Activated naive CD8-positive, alpha-beta T cell treated with anti-CD3 and anti-CD28 coated beads, Interleukin-2, amount 10 ng/mL, durations not matched to agents 7 days and 5 days (primary cell): ENCODE results near the gene PSRC1. TPM values are rescaled to one million over a fixed set of nuclear protein-coding genes. Genes with fewer than 3 reads are reported as not detected.
"Not testable (repeated sequence)": the region's sequence is repeated elsewhere in the genome, so short reads cannot be mapped to it uniquely, and the experiment has no call there.

Experiments
- ATAC-seq: fragments of 150-1000 bp; cut with Tn5 transposase; one replicate; pipeline ENCODE4 v1.10.0; 2021; ENCODE audit warnings: low read depth, moderate library complexity
- POLR2A ChIA-PET: fragments of 350-600 bp; sonication (Branson Sonifier 250); formaldehyde crosslinking; loops from one replicate; lab custom pipeline; 2021; ENCODE audit warnings: antibody characterized with exemption; lab: Charles Lee
- DNase-seq: peaks from one replicate; pipeline ENCODE4 v3.0.0; 2021
- H3K27ac Mint-ChIP-seq: one replicate; pipeline ENCODE4 v1.8.0; 2022; ENCODE audit warnings: mild to moderate bottlenecking, mixed read lengths
- H3K27me3 Mint-ChIP-seq: one replicate; pipeline ENCODE4 v1.8.0; 2022; ENCODE audit warnings: mild to moderate bottlenecking, moderate library complexity, mixed read lengths
- H3K36me3 Mint-ChIP-seq: one replicate; pipeline ENCODE4 v1.8.0; 2021; ENCODE audit warnings: mild to moderate bottlenecking, mixed read lengths
- H3K4me1 Mint-ChIP-seq: one replicate; pipeline ENCODE4 v1.8.0; 2021; ENCODE audit warnings: mixed read lengths
- H3K4me3 Mint-ChIP-seq: one replicate; pipeline ENCODE4 v1.8.0; 2022; ENCODE audit warnings: mild to moderate bottlenecking, moderate library complexity, mixed read lengths
- H3K9me3 Mint-ChIP-seq: one replicate; pipeline ENCODE4 v1.8.0; 2021; ENCODE audit warnings: mixed read lengths
- total RNA-seq, 2 experiments: library from RNA; stranded (reverse); gene quantifications; one replicate each; pipeline ENCODE4 v1.2.3, GENCODE V29; 2021

PSRC1 gene
- total RNA-seq, 2 experiments from 2014 or later: 27.9 to 30.5 TPM

- POLR2A ChIA-PET: interaction anchor here (0.7 kb wide), 1 partner anchor 32 kb away, joined by 3 read pairs; no protein-coding TSS in a partner anchor
- not testable (repeated sequence) for H3K36me3 Mint-ChIP-seq, DNase-seq, ATAC-seq, H3K4me3 Mint-ChIP-seq, H3K9me3 Mint-ChIP-seq, H3K27me3 Mint-ChIP-seq, H3K27ac Mint-ChIP-seq
- peaks cover 14% of the 10 kb centered on the region for H3K4me1 Mint-ChIP-seq
Observed at GRCh38 chr1:109286762-109287161, 3.8 kb upstream of the PSRC1 start.

- Mint-ChIP-seq H3K9me3 (no peaks in the 10 kb centered on the region), H3K36me3 (peaks cover 12% of the 10 kb centered on the region), H3K4me1 (peaks cover 20% of the 10 kb centered on the region), H3K4me3 (peak overlapping the region; percentile 100), H3K27me3 (peaks cover 10% of the 10 kb centered on the region), H3K27ac (peak overlapping the region; percentile 96)
- POLR2A ChIA-PET: interaction anchor here (0.8 to 2.4 kb wide), 7 partner anchors 12 to 248 kb away, joined by 3 to 22 read pairs (median 6); partner anchors contain the start of genes PSMA5, SARS1 and SORT1
- no peak for ATAC-seq
- DNase-seq: no peak
Observed at GRCh38 chr1:109283748-109284600, 1.0 kb upstream of the PSRC1 start.

- Mint-ChIP-seq H3K27me3 (peaks cover 2% of the 10 kb centered on the region), H3K4me1 (peaks cover 20% of the 10 kb centered on the region), H3K9me3 (no peaks in the 10 kb centered on the region), H3K27ac (peak overlapping the region; percentile 96), H3K36me3 (peaks cover 12% of the 10 kb centered on the region), H3K4me3 (peak overlapping the region; percentile 100)
- ATAC-seq (no peak), DNase-seq (no peak)
- POLR2A ChIA-PET: interaction anchor here (0.6 to 2.4 kb wide), 12 partner anchors 11 to 589 kb away, joined by 3 to 22 read pairs (median 4); partner anchors contain the start of genes ATXN7L2, PSMA5, SARS1 and SORT1
Observed at GRCh38 chr1:109282497-109282951, 421 bp downstream of the PSRC1 start.

- Mint-ChIP-seq H3K9me3 (no peaks in the 10 kb centered on the region), H3K4me3 (peak overlapping the region; percentile 100), H3K36me3 (peaks cover 12% of the 10 kb centered on the region), H3K4me1 (peaks cover 24% of the 10 kb centered on the region), H3K27ac (peak overlapping the region; percentile 96), H3K27me3 (peaks cover 2% of the 10 kb centered on the region)
- POLR2A ChIA-PET: interaction anchor here (0.9 to 2.4 kb wide), 6 partner anchors 11 to 267 kb away, joined by 3 to 22 read pairs (median 6); partner anchors contain the start of genes SARS1 and SORT1
- no peak for DNase-seq
- no peak for ATAC-seq
Observed at GRCh38 chr1:109281680-109282496, 1.1 kb downstream of the PSRC1 start.

- Mint-ChIP-seq H3K27ac (no peak overlapping the region), H3K4me3 (no peak overlapping the region), H3K4me1 (peaks cover 24% of the 10 kb centered on the region), H3K36me3 (peaks cover 12% of the 10 kb centered on the region), H3K9me3 (no peaks in the 10 kb centered on the region), H3K27me3 (no peaks in the 10 kb centered on the region)
- no peak for DNase-seq
- no peak for ATAC-seq
- POLR2A ChIA-PET: no interaction called here
Observed at GRCh38 chr1:109280862-109281261, 2.1 kb downstream of the PSRC1 start.

- H3K4me3 Mint-ChIP-seq: no peak overlapping the region
- peaks cover 12% of the 10 kb centered on the region for H3K36me3 Mint-ChIP-seq
- POLR2A ChIA-PET: no interaction called here
- no peak for ATAC-seq
- no peak overlapping the region for H3K27ac Mint-ChIP-seq
- no peak for DNase-seq
- no peaks in the 10 kb centered on the region for H3K27me3 Mint-ChIP-seq
- no peaks in the 10 kb centered on the region for H3K9me3 Mint-ChIP-seq
- H3K4me1 Mint-ChIP-seq: peaks cover 27% of the 10 kb centered on the region
Observed at GRCh38 chr1:109279615-109280278, 3.2 kb downstream of the PSRC1 start.

- DNase-seq: peak; percentile 74
- Mint-ChIP-seq H3K27ac (peak overlapping the region; percentile 68), H3K4me3 (no peak overlapping the region), H3K36me3 (peaks cover 10% of the 10 kb centered on the region), H3K9me3 (no peaks in the 10 kb centered on the region), H3K27me3 (no peaks in the 10 kb centered on the region), H3K4me1 (peaks cover 25% of the 10 kb centered on the region)
- POLR2A ChIA-PET: interaction anchor here (0.8 to 2.4 kb wide), 2 partner anchors 121 to 122 kb away, joined by 3 to 13 read pairs; partner anchors contain the start of gene SORT1
- ATAC-seq: peak; percentile 47
Observed at GRCh38 chr1:109277434-109278204, 5.3 kb downstream of the PSRC1 start.

GRCh38 chr1:109275706-109276345, 7.1 kb downstream of the PSRC1 start:
- Mint-ChIP-seq H3K4me3 (no peak overlapping the region), H3K27me3 (no peaks in the 10 kb centered on the region), H3K9me3 (no peaks in the 10 kb centered on the region), H3K36me3 (peaks cover 7% of the 10 kb centered on the region), H3K27ac (no peak overlapping the region), H3K4me1 (peaks cover 14% of the 10 kb centered on the region)
- POLR2A ChIA-PET: no interaction called here
- DNase-seq (no peak), ATAC-seq (no peak)

- H3K27me3 Mint-ChIP-seq: no peaks in the 10 kb centered on the region
- H3K36me3 Mint-ChIP-seq: peaks cover 5% of the 10 kb centered on the region
- H3K4me1 Mint-ChIP-seq: peaks cover 14% of the 10 kb centered on the region
- H3K27ac Mint-ChIP-seq: no peak overlapping the region
- DNase-seq (no peak), ATAC-seq (no peak)
- no peak overlapping the region for H3K4me3 Mint-ChIP-seq
- H3K9me3 Mint-ChIP-seq: no peaks in the 10 kb centered on the region
- POLR2A ChIA-PET: no interaction called here
Observed at GRCh38 chr1:109274533-109275476, 8.1 kb downstream of the PSRC1 start.

GRCh38 chr1:109273570-109274288, 9.2 kb downstream of the PSRC1 start:
- Mint-ChIP-seq H3K27me3 (no peaks in the 10 kb centered on the region), H3K4me1 (peaks cover 14% of the 10 kb centered on the region), H3K9me3 (no peaks in the 10 kb centered on the region), H3K4me3 (no peak overlapping the region), H3K36me3 (no peaks in the 10 kb centered on the region), H3K27ac (peak overlapping the region; percentile 38)
- ATAC-seq (no peak), DNase-seq (no peak)
- POLR2A ChIA-PET: no interaction called here
